Skeletal muscle satellite cell (primary cell): ENCODE measurements around the gene ATP5ME.
"Not testable (repeated sequence)": the region's sequence is repeated elsewhere in the genome, so short reads cannot be mapped to it uniquely, and the experiment has no call there.

Source experiments
- H3K27me3 ChIP-seq: 2 replicates; pipeline ENCODE4 v1.7.0; 2013; ENCODE audit warnings: low read length; ENCODE audit not compliant: control insufficient read depth, insufficient read depth
- H3K36me3 ChIP-seq: 2 replicates; pipeline ENCODE4 v1.7.0; 2013; ENCODE audit warnings: mild to moderate bottlenecking, control low read depth, low read length; ENCODE audit not compliant: insufficient read depth
- H3K4me1 ChIP-seq: 2 replicates; pipeline ENCODE4 v1.7.0; 2013; ENCODE audit warnings: low read length; ENCODE audit not compliant: control insufficient read depth, insufficient read depth
- H3K4me2 ChIP-seq: 2 replicates; pipeline ENCODE4 v1.7.0; 2013; ENCODE audit warnings: mild to moderate bottlenecking, low read length
- H3K4me3 ChIP-seq: 2 replicates; pipeline ENCODE4 v1.7.0; 2013; ENCODE audit warnings: low read length
- H3K9ac ChIP-seq: 2 replicates; pipeline ENCODE4 v1.7.0; 2013; ENCODE audit warnings: mild to moderate bottlenecking, low read depth, low read length, moderate library complexity
- H3K9me3 ChIP-seq: replicated peaks from 2 replicates; pipeline ENCODE4 v1.7.0; 2013; ENCODE audit warnings: mild to moderate bottlenecking, control low read depth, low read length

ATP5ME gene

GRCh38 chr4:671769-672168 is 2.3 kb downstream of the ATP5ME start:
- Histone ChIP-seq H3K27me3 (peaks cover 10% of the 10 kb centered on the region), H3K4me1 (peaks cover 19% of the 10 kb centered on the region), H3K4me3 (no peak overlapping the region), H3K36me3 (peaks cover 14% of the 10 kb centered on the region), H3K4me2 (no peak overlapping the region), H3K9me3 (no peaks in the 10 kb centered on the region), H3K9ac (no peak overlapping the region)

GRCh38 chr4:669806-670559 is 4.1 kb downstream of the ATP5ME start:
- H3K4me2 ChIP-seq, H3K9me3 ChIP-seq, H3K4me3 ChIP-seq, H3K9ac ChIP-seq, H3K4me1 ChIP-seq: not testable (repeated sequence)
- H3K27me3 ChIP-seq, result peaks cover 27% of the 10 kb centered on the region
- peaks cover 14% of the 10 kb centered on the region for H3K36me3 ChIP-seq

GRCh38 chr4:668219-668618 is 5.9 kb downstream of the ATP5ME start:
- H3K36me3 ChIP-seq, result peaks cover 14% of the 10 kb centered on the region
- H3K27me3 ChIP-seq, result peaks cover 44% of the 10 kb centered on the region
- not testable (repeated sequence) for H3K9ac ChIP-seq, H3K4me1 ChIP-seq, H3K4me3 ChIP-seq, H3K9me3 ChIP-seq, H3K4me2 ChIP-seq

GRCh38 chr4:667545-667925 is 6.5 kb downstream of the ATP5ME start:
- Histone ChIP-seq H3K4me3 (no peak overlapping the region), H3K36me3 (peaks cover 14% of the 10 kb centered on the region), H3K9ac (no peak overlapping the region), H3K9me3 (no peaks in the 10 kb centered on the region), H3K4me2 (no peak overlapping the region), H3K4me1 (no peaks in the 10 kb centered on the region), H3K27me3 (peaks cover 48% of the 10 kb centered on the region)

GRCh38 chr4:666822-667544 is 7.1 kb downstream of the ATP5ME start:
- no peaks in the 10 kb centered on the region for H3K4me1 ChIP-seq

GRCh38 chr4:666436-666810 is 7.7 kb downstream of the ATP5ME start:
- Histone ChIP-seq H3K36me3 (peaks cover 6% of the 10 kb centered on the region), H3K9ac (no peak overlapping the region), H3K9me3 (no peaks in the 10 kb centered on the region), H3K4me1 (no peaks in the 10 kb centered on the region), H3K4me2 (no peak overlapping the region), H3K4me3 (no peak overlapping the region), H3K27me3 (peaks cover 48% of the 10 kb centered on the region)

More at GRCh38 chr4:666822-667544, 7.1 kb downstream of the ATP5ME start:
- peaks cover 9% of the 10 kb centered on the region for H3K36me3 ChIP-seq
- peaks cover 48% of the 10 kb centered on the region for H3K27me3 ChIP-seq
- H3K9me3 ChIP-seq, result no peaks in the 10 kb centered on the region
- H3K9ac ChIP-seq, result no peak overlapping the region
- H3K4me3 ChIP-seq, result no peak overlapping the region
- no peak overlapping the region for H3K4me2 ChIP-seq

GRCh38 chr4:665751-666435 is 8.2 kb downstream of the ATP5ME start:
- Histone ChIP-seq H3K36me3 (peaks cover 6% of the 10 kb centered on the region), H3K4me2 (no peak overlapping the region), H3K4me3 (no peak overlapping the region), H3K27me3 (peaks cover 48% of the 10 kb centered on the region), H3K4me1 (no peaks in the 10 kb centered on the region), H3K9ac (no peak overlapping the region), H3K9me3 (no peaks in the 10 kb centered on the region)

- Histone ChIP-seq H3K9ac (no peak overlapping the region), H3K27me3 (peaks cover 48% of the 10 kb centered on the region)
Measured at GRCh38 chr4:665381-665750, 8.7 kb downstream of the ATP5ME start.

GRCh38 chr4:664713-665231 is 9.3 kb downstream of the ATP5ME start:
- H3K27me3 ChIP-seq, result peaks cover 48% of the 10 kb centered on the region
- H3K9ac ChIP-seq, result no peak overlapping the region
- H3K36me3 ChIP-seq, result no peaks in the 10 kb centered on the region
- H3K4me1 ChIP-seq, result no peaks in the 10 kb centered on the region
- no peaks in the 10 kb centered on the region for H3K9me3 ChIP-seq
- no peak overlapping the region for H3K4me3 ChIP-seq
- no peak overlapping the region for H3K4me2 ChIP-seq

More at GRCh38 chr4:665381-665750, 8.7 kb downstream of the ATP5ME start:
- H3K9me3 ChIP-seq, result no peaks in the 10 kb centered on the region
- no peak overlapping the region for H3K4me3 ChIP-seq
- H3K4me1 ChIP-seq, result no peaks in the 10 kb centered on the region
- peaks cover under 1% of the 10 kb centered on the region for H3K36me3 ChIP-seq
- no peak overlapping the region for H3K4me2 ChIP-seq

- H3K27me3 ChIP-seq, result peaks cover 48% of the 10 kb centered on the region
- H3K36me3 ChIP-seq, result no peaks in the 10 kb centered on the region
- no peak overlapping the region for H3K4me3 ChIP-seq
- no peaks in the 10 kb centered on the region for H3K4me1 ChIP-seq
- H3K9ac ChIP-seq, result no peak overlapping the region
- H3K9me3 ChIP-seq, result no peaks in the 10 kb centered on the region
- peak overlapping the region; percentile 20 for H3K4me2 ChIP-seq
Measured at GRCh38 chr4:663438-664428, 10.3 kb downstream of the ATP5ME start.
